ENCODE data around the gene PTPN12. TPM values are rescaled to one million over a fixed set of nuclear protein-coding genes. Genes with fewer than 3 reads are reported as not detected.

The PTPN12 gene
- total RNA-seq, 2 donors from 2014 or later = 47.5 to 60.4 TPM

DNA sequence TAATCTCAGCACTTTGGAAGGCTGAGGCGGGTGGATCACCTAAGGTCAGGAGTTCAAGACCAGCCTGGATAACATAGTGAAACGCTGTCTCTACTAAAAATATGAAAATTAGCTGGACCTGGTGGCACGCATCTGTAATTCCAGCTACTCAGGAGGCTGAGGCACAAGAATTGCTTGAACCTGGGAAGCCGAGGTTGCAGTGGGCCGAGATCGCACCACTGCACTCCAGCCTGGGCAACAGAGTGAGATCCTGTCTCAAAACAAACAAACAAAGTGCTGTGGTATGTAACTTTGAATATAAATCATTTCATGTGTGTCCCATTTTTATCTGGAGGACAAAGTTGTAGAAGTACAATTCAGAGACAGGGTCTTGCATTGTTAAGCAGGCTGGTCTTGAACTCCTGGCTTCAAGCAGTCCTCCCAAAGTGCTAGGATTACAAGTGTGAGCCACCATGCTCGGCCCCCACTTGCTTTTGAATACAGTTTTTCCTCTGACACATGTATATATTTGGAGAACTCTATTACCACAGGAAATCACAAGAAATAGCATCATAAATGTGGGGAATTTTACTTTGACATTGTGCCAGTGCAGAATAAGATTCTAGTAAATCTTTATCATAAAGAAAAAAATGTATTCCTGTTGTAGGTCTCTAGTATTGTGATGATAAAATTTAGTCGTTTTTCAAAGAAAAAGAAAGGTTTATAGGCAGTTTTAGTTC, 32.6 kb downstream of the PTPN12 start:
- intact Hi-C loops (cut with DNase I) = no loop called here
- DNase-seq (no peak), ATAC-seq (no peak)

DNA sequence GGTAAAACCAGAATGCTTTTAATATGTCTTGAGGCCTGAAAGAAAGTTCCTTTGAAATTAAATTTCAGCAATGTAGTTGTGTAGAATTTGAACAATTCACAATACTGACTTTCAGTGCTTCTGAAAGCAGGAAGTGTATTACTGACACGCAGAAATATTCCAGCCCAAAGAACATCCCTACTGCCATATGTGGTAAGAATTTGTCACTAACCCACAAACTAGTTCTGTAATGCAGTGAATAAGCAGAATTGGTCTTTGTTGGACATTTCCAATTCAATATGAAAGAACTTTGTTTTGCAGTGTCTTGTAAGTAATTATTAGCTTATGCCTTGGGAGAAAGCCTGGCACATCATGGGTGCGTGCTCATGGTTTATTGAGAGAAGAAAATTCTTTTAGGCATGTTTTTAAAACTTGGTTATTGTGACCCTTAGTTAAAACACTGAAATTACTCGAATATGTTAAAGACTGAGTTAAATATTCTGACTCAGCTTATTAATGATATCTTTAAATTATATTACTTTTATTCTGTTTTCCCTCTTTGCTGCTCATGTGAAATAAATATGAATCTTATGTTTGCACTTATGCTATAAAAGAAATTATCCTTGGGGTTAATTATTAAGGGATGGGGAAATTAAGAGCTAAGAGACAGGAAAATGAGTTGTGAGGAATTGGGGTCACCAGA, 33.4 kb downstream of the PTPN12 start:
- ATAC-seq (peak in 1 of 2 donors; percentile 51), DNase-seq (no peak)
- intact Hi-C loops (cut with DNase I) = no loop called here

DNA sequence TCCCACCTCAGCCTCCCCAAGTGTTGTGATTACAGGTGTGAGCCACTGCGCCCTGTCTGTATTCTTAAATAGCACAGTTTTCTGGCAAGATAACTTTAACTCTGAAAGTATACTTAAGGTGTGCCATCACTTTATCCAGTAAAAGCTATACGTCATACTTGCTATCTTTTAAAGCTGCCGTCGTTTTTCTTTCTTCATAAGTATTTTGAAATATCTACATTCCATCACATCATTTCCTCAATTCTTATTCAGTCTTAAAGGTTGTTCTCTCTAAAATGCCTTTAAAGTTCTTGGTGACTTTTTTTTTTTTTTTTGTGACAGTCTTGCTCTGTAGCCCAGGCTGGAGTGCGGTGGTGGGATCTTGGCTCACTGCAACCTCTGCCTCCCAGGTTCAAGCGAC, 34.7 kb downstream of the PTPN12 start:
- intact Hi-C loops (cut with DNase I) = no loop called here
- ATAC-seq = no peak
- no peak for DNase-seq

DNA sequence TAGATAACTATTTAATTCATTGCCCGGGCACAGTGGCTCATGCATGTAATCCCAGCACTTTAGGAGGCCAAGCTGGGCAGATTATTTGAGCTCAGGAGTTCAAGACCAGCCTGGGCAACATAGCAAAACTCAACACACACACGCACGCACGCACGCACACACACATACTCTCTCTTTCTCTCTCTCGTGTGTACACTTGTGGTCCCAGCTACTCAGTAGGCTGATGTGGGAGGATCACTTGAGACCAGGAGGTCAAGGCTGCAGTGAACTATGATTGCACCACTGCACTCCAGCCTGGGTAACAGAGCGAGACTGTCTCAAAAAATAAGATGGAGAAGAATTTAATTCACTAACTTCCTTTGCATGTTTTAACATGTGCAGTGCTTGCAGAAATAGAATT, 38.1 kb downstream of the PTPN12 start:
- ATAC-seq (no peak), DNase-seq (no peak)
- intact Hi-C loops (cut with DNase I) = no loop called here

DNA sequence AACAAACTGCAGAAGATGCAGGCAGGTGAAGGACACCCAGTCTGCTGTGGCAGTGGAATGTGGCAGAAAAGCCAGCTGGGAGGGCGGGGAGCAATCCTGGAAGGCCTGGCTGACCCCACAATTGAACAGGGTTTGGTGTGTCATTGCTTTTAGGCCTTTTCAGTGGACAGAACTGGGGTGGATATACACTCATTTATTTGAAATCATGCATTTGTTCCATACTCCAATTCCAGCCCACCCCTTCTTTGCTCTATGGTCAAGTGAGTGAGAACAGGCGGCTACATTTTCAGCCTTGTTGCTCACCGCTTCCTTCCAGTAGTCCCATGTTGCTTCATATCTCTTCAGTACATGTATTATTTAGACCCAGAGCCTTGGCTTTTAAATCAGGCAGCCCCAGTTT, 39.8 kb downstream of the PTPN12 start:
- DNase-seq (no peak), ATAC-seq (no peak)
- intact Hi-C loops (cut with DNase I) = no loop called here

DNA sequence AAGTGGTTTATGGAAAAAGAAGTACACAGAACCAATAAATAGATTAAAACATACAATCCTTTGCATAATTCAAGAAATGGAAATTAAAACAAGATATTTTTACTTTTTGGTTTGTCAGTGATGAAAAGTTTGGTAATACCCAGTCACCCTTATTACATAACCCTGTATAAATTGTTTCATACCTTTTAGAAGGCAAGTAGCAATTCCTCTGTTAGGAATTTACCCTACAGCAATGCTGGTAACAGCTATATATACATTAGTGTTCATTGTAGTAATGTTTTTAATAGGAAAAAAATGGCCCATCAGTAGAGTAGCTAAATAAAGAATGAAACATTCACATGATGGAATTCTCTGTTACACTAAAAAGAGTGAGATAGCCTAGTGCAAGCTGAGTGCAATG, 42.7 kb downstream of the PTPN12 start:
- ATAC-seq (no peak), DNase-seq (no peak)
- intact Hi-C loops (cut with DNase I) = no loop called here

DNA sequence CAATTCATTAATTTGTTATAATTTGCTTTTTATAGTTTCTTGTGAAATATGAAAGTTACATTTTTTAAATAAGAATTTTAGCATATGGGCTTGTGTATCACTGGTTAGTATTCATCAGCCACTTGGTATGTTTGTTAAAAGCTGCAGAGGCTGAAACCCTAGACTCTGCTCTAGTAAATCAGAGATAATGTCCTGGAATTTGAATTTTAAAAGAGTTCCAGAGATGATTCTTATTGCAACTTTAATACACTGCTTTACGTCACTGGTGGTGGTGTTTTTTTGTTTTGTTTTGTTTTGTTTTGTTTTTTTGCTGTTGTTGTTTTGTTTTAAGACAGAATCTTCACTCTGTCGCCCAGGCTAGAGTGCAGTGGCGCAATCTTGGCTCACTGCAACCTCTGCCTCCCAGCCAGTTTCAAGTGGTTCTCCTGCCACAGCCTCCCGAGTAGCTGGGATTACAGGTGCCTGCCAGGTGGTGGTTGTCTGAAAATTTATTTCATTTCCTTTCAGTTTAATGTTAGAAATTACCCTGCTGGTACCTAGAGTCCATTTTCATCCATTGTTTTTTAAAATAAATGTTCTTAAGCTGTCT, 43.8 kb downstream of the PTPN12 start:
- intact Hi-C loops (cut with DNase I) = no loop called here
- no peak for DNase-seq
- no peak for ATAC-seq

DNA sequence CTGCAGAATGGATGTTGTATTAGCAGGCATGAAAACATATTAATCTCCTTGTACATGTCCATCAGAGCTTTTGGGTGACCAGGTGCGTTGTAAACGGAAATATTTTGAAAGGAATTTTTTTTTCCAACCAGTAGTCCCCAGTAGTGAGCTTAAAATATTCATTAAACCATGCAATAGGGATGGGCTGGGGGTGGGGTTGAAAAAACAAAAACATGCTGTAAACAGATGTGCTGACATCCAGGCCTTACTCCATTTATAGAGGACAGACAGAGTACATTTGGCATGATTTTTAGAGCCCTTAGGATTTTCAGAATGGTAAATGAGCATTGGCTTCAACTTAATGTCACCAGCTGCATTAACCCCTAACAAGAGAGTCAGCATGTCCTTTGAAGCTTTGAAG, 50.2 kb downstream of the PTPN12 start:
- intact Hi-C loops (cut with DNase I) = loop anchor here in 1 of 2 donors (5.0 kb wide), 1 partner anchor 45 kb away; no protein-coding TSS in a partner anchor
- ATAC-seq (no peak), DNase-seq (no peak)

DNA sequence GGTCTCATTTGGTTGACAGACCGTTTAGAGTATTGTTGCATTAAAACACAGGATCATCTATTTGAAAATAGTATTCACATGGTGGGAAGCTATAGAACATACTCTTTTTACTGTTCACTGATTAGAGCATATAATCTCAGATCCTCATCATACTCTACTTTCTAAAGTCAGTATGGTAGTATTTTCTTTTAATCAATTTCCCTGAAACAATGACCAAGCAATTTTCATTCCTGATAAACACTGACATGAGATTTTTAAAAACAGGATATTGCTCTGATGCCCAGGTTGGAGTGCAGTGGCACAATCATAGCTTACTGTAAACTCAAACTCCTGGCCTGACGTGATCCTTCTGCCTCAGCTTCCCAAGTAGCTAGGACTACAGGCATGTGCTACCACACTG, 63.9 kb downstream of the PTPN12 start:
- ATAC-seq (no peak), DNase-seq (no peak)
- intact Hi-C loops (cut with DNase I) = no loop called here

DNA sequence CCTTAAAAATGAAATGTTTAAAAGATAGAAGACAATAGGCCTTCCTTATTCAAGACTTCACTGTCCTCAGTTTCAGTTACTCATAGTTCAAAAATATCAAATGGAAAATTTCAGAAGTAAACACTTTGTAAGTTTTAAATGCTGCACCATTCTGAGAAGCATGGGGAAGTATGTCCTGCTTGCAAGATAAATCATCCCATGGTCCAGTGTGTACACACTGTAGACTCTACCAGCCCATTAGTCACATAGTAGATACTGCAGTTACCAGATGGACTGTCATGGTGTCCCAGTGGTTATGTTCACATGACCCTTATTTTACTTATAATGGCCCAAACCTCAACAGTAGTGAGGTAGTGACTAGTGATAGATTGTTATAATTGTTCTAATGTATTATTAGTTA, 69.5 kb downstream of the PTPN12 start:
- intact Hi-C loops (cut with DNase I) = no loop called here
- ATAC-seq (no peak), DNase-seq (no peak)

DNA sequence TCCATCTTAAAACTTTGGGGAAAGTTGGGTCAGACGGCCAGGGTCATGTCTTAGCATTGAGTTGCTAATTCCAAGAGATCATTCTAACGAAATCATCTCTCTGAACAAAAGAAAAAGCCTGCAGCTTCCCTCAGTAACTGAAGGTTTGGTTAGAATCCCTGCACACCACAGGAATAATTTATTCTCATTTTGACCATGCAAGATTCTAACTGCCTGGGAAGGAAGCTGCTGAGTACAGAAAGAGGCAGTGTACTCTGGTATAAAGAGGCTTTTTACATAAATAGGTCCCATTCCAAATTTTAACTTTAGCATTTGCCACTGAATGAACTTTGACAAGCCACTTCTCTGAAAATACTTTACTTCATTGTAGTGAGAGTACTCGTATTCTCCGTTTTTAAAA, 82.2 kb downstream of the PTPN12 start:
- ATAC-seq (no peak), DNase-seq (no peak)
- intact Hi-C loops (cut with DNase I) = no loop called here

DNA sequence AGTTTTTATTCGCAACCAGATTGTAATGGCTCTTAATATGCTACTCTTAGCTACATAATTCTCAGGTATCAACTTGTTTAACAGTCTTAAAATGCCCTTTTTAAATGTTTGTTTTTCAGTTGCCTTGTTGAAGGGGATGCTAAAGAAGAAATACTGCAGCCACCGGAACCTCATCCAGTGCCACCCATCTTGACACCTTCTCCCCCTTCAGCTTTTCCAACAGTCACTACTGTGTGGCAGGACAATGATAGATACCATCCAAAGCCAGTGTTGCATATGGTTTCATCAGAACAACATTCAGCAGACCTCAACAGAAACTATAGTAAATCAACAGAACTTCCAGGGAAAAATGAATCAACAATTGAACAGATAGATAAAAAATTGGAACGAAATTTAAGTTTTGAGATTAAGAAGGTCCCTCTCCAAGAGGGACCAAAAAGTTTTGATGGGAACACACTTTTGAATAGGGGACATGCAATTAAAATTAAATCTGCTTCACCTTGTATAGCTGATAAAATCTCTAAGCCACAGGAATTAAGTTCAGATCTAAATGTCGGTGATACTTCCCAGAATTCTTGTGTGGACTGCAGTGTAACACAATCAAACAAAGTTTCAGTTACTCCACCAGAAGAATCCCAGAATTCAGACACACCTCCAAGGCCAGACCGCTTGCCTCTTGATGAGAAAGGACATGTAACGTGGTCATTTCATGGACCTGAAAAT, 89.7 kb downstream of the PTPN12 start:
- ATAC-seq = no peak
- intact Hi-C loops (cut with DNase I) = no loop called here
- DNase-seq = no peak

DNA sequence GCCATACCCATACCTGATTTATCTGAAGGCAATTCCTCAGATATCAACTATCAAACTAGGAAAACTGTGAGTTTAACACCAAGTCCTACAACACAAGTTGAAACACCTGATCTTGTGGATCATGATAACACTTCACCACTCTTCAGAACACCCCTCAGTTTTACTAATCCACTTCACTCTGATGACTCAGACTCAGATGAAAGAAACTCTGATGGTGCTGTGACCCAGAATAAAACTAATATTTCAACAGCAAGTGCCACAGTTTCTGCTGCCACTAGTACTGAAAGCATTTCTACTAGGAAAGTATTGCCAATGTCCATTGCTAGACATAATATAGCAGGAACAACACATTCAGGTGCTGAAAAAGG, 90.2 kb downstream of the PTPN12 start:
- intact Hi-C loops (cut with DNase I) = no loop called here
- ATAC-seq (peak in 1 of 2 donors; percentile 55), DNase-seq (no peak)

DNA sequence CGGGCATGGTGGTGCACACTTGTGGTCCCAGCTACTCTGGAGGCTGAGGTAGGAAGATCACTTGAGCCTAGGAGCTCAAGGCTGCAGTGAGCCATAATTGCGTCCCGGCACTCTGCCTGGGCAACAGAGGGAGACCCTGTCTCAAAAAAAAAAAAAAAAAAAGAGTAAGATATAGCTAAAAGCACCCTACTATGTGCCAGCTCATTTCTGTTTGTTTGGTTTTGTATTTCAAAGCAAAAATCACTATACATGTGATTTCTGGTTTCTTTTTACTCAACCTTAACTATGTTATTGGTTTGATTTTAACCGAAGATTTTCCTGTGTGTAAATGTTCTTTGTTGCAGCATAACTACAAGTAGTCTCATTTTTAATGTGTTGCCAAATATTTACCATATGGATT, 92.7 kb downstream of the PTPN12 start:
- DNase-seq (no peak), ATAC-seq (no peak)
- intact Hi-C loops (cut with DNase I) = no loop called here

DNA sequence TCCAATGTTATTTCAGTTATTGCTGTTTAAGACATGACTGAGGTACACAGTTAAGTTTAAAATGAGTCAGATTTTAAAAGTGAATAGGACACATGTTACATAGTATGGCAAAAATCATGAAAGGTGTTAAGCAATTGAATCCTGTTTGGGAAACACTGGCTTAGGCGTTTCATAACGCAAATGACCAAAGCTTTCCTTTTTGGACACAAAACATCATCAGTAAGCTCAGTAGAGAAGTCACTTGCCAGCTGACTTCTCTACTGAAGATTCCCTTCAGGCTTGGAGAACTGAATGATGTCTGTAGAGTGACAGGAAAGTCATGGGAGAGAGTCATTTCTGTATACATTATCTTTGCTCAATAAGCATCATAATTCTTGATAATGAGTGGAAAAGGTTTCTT, 94.7 kb downstream of the PTPN12 start:
- no peak for DNase-seq
- intact Hi-C loops (cut with DNase I) = no loop called here
- ATAC-seq = no peak

DNA sequence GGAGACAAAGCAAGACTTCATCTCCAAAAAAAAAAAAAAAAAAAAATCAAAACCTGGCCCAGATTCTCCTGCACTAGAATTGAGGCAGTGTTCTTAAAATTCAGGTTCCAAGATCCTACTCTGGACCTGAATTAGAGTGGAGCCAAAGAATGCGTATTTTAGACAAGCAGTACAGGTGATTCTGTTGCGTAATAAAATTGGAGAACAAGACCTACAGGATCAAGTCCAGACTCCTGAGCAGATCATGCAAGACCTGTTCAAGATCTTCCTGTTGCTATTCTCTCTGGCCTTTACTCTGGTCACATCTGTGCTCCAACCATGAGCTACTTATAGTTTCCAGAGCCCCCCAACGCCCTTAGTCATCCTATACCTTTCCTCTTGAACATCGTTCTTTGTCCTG, 107.7 kb downstream of the PTPN12 start:
- intact Hi-C loops (cut with DNase I) = no loop called here
- DNase-seq (no peak), ATAC-seq (no peak)

DNA sequence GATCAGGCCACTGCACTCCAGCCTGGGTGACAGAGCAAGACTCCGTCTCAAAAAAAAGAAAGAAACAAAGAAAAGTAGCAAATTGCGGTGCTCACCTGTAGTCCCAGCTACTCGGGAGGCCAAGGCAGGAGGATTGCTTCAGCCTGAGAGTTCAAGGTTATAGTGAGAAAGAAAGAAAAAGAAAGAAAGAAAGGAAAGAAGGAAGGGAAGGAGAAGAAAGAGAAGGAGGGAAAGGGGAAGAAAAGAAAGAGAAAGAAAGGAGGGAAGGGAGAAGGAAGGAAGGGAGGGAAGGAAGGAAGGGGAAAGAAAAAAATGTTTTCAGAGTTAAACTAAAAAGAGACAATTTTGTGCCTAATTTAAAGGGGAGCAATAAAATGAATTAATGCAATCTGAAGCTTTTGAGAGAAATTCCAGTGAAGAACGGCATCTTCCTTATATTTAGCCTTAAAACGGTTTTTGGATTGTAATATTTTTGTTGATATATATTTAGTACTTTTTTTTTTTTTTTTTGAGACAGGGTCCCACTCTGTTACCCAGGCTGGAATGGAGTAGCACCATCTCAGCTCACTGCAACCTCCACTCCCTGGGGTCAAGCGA, 111.7 kb downstream of the PTPN12 start:
- DNase-seq (no peak), ATAC-seq (no peak)
- intact Hi-C loops (cut with DNase I) = no loop called here

DNA sequence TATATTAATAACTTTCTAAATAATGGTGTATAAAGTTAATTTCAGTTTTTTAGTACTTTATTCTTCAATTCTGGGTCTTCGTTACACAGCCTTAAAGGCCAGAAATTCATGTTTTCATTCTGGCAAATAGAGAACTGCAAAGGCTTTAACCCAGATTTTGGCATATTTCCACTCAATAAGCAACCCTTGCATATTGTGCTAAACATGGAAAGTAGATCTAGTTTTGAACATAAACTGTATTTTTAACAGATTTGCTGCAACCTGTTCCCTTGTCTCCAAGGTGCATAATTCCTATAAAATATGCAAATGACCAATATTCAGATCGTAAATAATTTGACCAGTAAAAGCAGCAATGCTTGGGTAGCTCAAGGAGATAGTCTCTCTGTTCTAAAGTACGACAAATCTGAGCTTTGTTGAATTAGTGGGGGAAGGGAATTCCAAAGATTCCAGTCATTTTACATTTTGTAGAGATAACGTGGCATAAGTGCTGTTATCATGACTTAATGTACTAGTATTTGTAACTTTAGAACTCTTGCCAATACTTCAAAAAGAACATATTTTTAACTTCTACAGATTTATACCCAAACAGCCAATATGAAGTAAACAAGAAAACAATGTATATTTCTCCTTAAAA, 112.7 kb downstream of the PTPN12 start:
- ATAC-seq (no peak), DNase-seq (no peak)
- intact Hi-C loops (cut with DNase I) = loop anchor here (2.0 to 10.0 kb wide), 3 partner anchors 105 to 285 kb away; no protein-coding TSS in a partner anchor

DNA sequence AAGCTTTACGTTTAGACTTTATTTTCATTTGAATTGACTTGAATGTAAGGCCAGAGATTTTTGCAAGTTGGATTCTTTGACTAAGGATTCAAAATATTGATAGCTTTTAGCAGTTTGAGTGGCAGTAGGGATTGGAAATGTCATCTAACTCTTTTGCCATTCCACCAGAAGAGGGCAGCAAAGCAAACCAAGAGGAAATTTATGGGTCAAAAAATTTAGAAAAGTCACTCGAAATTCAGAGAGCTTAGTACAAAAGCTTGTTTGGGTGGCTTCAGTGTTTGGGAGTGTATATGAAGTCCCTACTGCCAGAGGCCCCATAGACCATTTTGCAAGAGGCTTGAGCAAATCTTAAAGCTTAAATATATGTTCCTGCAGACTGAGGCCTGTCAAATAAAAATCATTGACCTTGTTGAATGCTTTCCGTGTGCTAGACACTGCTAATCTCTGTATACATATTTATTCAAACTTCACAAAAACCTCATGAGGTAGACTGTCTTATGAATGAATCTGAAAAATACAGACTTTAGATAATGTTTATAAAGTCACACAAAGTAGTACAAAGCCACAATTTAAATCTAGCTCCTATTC, 114.6 kb downstream of the PTPN12 start:
- DNase-seq (no peak), ATAC-seq (no peak)
- intact Hi-C loops (cut with DNase I) = loop anchor here (2.0 to 10.0 kb wide), 3 partner anchors 103 to 283 kb away; no protein-coding TSS in a partner anchor
